ENCODE measurements around the gene GSC2. TPM values are rescaled to one million over a fixed set of nuclear protein-coding genes. Genes with fewer than 3 reads are reported as not detected.

Gene GSC2
- total RNA-seq, 1 donor from 2014 or later: not detected

GRCh38 chr22:19194766-19195536 is 44.9 kb upstream of the GSC2 start:
- Histone ChIP-seq H3K27me3 (ENCODE audit: control insufficient read depth, insufficient read depth, low read length) (no peaks in the 10 kb centered on the region), H3K4me3 (ENCODE audit: low read depth, low read length) (no peak overlapping the region), H3K36me3 (ENCODE audit: control insufficient read depth, insufficient read depth, low read length) (peaks cover 9% of the 10 kb centered on the region)
- no peak for TF ChIP-seq CTCF (IDR thresholded peaks at IDR 0.05; ENCODE audit: insufficient read depth, low read length, severe bottlenecking)
- DNase-seq (ENCODE audit: low read depth) (peak; percentile 1), FAIRE-seq (no peak)

- DNase-seq (ENCODE audit: low read depth) (no peak), FAIRE-seq (no peak)
These were observed 43.8 kb upstream of the GSC2 start for GRCh38 chr22:19193879-19194278.

GRCh38 chr22:19187716-19188563 is 37.8 kb upstream of the GSC2 start:
- no peak overlapping the region for H3K4me3 ChIP-seq (ENCODE audit: low read depth, low read length)
- DNase-seq (ENCODE audit: low read depth) (no peak), FAIRE-seq (peak; percentile 23)
- no peaks in the 10 kb centered on the region for H3K27me3 ChIP-seq (ENCODE audit: control insufficient read depth, insufficient read depth, low read length)
- no peak for TF ChIP-seq CTCF (IDR thresholded peaks at IDR 0.05; ENCODE audit: insufficient read depth, low read length, severe bottlenecking)
- H3K36me3 ChIP-seq (ENCODE audit: control insufficient read depth, insufficient read depth, low read length): peaks cover 3% of the 10 kb centered on the region

More at GRCh38 chr22:19193879-19194278, 43.8 kb upstream of the GSC2 start:
- no peak overlapping the region for H3K4me3 ChIP-seq (ENCODE audit: low read depth, low read length)
- no peaks in the 10 kb centered on the region for H3K27me3 ChIP-seq (ENCODE audit: control insufficient read depth, insufficient read depth, low read length)
- TF ChIP-seq CTCF (IDR thresholded peaks at IDR 0.05; ENCODE audit: insufficient read depth, low read length, severe bottlenecking): no peak
- peaks cover 7% of the 10 kb centered on the region for H3K36me3 ChIP-seq (ENCODE audit: control insufficient read depth, insufficient read depth, low read length)

GRCh38 chr22:19184276-19184997 is 34.3 kb upstream of the GSC2 start:
- Histone ChIP-seq H3K36me3 (ENCODE audit: control insufficient read depth, insufficient read depth, low read length) (peaks cover 1% of the 10 kb centered on the region), H3K4me3 (ENCODE audit: low read depth, low read length) (no peak overlapping the region), H3K27me3 (ENCODE audit: control insufficient read depth, insufficient read depth, low read length) (no peaks in the 10 kb centered on the region)
- DNase-seq (ENCODE audit: low read depth): no peak
- no peak for FAIRE-seq
- no peak for TF ChIP-seq CTCF (IDR thresholded peaks at IDR 0.05; ENCODE audit: insufficient read depth, low read length, severe bottlenecking)

GRCh38 chr22:19183216-19183615 is 33.1 kb upstream of the GSC2 start:
- H3K4me3 ChIP-seq (ENCODE audit: low read depth, low read length): no peak overlapping the region
- peaks cover 1% of the 10 kb centered on the region for H3K36me3 ChIP-seq (ENCODE audit: control insufficient read depth, insufficient read depth, low read length)
- no peak for TF ChIP-seq CTCF (IDR thresholded peaks at IDR 0.05; ENCODE audit: insufficient read depth, low read length, severe bottlenecking)
- no peaks in the 10 kb centered on the region for H3K27me3 ChIP-seq (ENCODE audit: control insufficient read depth, insufficient read depth, low read length)
- no peak for FAIRE-seq
- no peak for DNase-seq (ENCODE audit: low read depth)
